Vagina (tissue), 2 donors: ENCODE data around the gene TRANK1. TPM values are rescaled to one million over a fixed set of nuclear protein-coding genes. Genes with fewer than 3 reads are reported as not detected.

Source experiments
- DNase-seq, 2 donors: peaks; one replicate each; pipeline ENCODE4 v3.0.0-alpha.2; 2017; ENCODE audit errors: extremely low spot score in 2 of 2
- H3K27ac ChIP-seq: fragments of 200-600 bp; sonication (generic); one replicate; pipeline ENCODE4 v1.5.1; 2019
- H3K27me3 ChIP-seq: fragments of 200-600 bp; sonication (generic); one replicate; pipeline ENCODE4 v1.5.1; 2019
- H3K36me3 ChIP-seq, 2 donors: fragments of 200-600 bp; sonication (generic); one replicate each; pipeline ENCODE4 v1.5.1; 2017 to 2019
- H3K4me1 ChIP-seq: fragments of 200-600 bp; sonication (generic); one replicate; pipeline ENCODE4 v1.5.1; 2019
- H3K4me3 ChIP-seq, 2 donors: fragments of 200-600 bp; sonication (generic); 1 replicate in 1 of 2; 2 replicates in 1 of 2; pipeline ENCODE4 v1.5.1; 2016 to 2019
- H3K9me3 ChIP-seq: fragments of 200-600 bp; sonication (generic); one replicate; pipeline ENCODE4 v1.5.1; 2019
- POLR2A ChIP-seq, 2 donors: fragments of 450-650 bp; IDR thresholded peaks; one replicate each; pipeline ENCODE4 v1.6.1; 2017; ENCODE audit warnings: antibody characterized with exemption in 2 of 2, mild to moderate bottlenecking in 2 of 2, moderate library complexity in 2 of 2
- POLR2AphosphoS5 ChIP-seq, 2 donors: sonication (generic); formaldehyde crosslinking; IDR thresholded peaks; one replicate each; pipeline ENCODE4 v1.9.0; 2017; ENCODE audit warnings: antibody characterized with exemption in 2 of 2, mild to moderate bottlenecking in 2 of 2, low read depth in 1 of 2; ENCODE audit not compliant: insufficient read depth in 1 of 2
- intact Hi-C: fragments of 100-400 bp; cut with DNase I; formaldehyde crosslinking; loops from one replicate; pipeline ENCODE4 v1.15.1; 2023
- total RNA-seq: library from RNA; depleted of rRNA; stranded (reverse); fragments of >200 nt; gene quantifications from one replicate; pipeline ENCODE4 v1.2.3, GENCODE V29; 2016
- TF ChIP-seq, protein P1 (sequence below), 3 experiments: fragments of 450-650 bp in 2 of 3; fragments of 200-600 bp in 1 of 3; sonication (generic) in 1 of 3; IDR thresholded peaks; one replicate each; pipeline ENCODE4 v1.5.1; 2017 to 2019; ENCODE audit warnings: antibody characterized with exemption in 3 of 3, mild to moderate bottlenecking in 2 of 3, moderate library complexity in 2 of 3

TRANK1 gene
- total RNA-seq, 1 donor from 2014 or later, result 17.7 TPM

- TF ChIP-seq POLR2A (IDR thresholded peaks at IDR 0.05) (no peak), POLR2AphosphoS5 (IDR thresholded peaks at IDR 0.05; ENCODE audit: insufficient read depth in 1 of 2, low read depth in 1 of 2) (no peak)
- TF ChIP-seq, protein P1, sequence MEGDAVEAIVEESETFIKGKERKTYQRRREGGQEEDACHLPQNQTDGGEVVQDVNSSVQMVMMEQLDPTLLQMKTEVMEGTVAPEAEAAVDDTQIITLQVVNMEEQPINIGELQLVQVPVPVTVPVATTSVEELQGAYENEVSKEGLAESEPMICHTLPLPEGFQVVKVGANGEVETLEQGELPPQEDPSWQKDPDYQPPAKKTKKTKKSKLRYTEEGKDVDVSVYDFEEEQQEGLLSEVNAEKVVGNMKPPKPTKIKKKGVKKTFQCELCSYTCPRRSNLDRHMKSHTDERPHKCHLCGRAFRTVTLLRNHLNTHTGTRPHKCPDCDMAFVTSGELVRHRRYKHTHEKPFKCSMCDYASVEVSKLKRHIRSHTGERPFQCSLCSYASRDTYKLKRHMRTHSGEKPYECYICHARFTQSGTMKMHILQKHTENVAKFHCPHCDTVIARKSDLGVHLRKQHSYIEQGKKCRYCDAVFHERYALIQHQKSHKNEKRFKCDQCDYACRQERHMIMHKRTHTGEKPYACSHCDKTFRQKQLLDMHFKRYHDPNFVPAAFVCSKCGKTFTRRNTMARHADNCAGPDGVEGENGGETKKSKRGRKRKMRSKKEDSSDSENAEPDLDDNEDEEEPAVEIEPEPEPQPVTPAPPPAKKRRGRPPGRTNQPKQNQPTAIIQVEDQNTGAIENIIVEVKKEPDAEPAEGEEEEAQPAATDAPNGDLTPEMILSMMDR (IDR thresholded peaks at IDR 0.05), result no peak
- intact Hi-C loops, result no loop called here
- Histone ChIP-seq H3K9me3 (no peaks in the 10 kb centered on the region), H3K4me1 (no peaks in the 10 kb centered on the region), H3K27ac (no peak overlapping the region), H3K27me3 (no peaks in the 10 kb centered on the region), H3K36me3 (peaks cover 0 to 16% of the 10 kb centered on the region in 2 donors), H3K4me3 (no peak overlapping the region)
- DNase-seq, result no peak
These were observed 44.1 kb downstream of the TRANK1 start for GRCh38 chr3:36900474-36901443.

DNA sequence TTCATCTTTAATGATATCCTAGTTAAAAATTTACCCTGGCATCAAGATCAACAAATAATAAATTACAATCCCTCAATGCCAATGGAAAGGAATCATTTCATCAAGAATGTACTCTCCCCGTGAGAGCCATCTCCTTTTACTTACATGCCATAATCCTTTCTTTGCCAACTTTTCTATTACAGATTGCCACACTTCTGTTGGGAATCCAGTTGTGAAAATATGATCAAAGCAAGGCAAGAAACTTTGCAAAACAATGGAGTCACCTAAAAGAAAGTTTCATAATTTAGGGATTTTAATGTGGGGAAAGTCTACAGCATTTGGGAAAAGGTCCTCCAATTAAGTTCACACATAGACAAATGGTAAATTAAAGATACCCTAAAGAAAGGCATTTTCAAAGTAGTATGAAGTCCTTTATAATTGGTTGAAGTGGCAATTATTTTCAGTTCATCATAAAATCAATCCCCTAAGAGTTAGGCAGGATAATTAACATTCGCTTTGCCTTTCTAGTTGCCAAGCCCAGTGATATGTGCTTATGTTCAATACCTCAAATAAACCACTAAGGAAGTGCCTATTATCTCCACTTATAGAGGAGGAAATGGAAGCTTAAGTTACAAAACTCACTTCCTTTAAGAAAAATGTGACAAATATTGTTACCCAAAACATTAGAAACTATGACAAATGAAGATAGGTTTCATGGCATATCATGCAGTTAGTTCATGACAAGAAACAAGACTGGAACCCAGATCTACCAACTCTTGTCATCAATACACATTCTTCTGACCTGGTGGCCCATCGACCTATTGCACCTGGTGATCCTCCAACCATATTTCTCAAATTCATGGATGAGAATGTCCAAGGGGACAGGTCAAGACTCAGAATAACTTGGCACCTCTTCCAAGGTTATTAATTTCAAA, 49.1 kb downstream of the TRANK1 start:
- H3K4me1 ChIP-seq, result peaks cover 12% of the 10 kb centered on the region
- H3K36me3 ChIP-seq, result peaks cover 0 to 18% of the 10 kb centered on the region in 2 donors
- no peaks in the 10 kb centered on the region for H3K9me3 ChIP-seq
- DNase-seq, result no peak
- H3K27me3 ChIP-seq, result no peaks in the 10 kb centered on the region
- H3K4me3 ChIP-seq, result no peak overlapping the region
- TF ChIP-seq POLR2A (IDR thresholded peaks at IDR 0.05), result no peak
- TF ChIP-seq, protein P1 (IDR thresholded peaks at IDR 0.05), result no peak
- no peak for TF ChIP-seq POLR2AphosphoS5 (IDR thresholded peaks at IDR 0.05; ENCODE audit: insufficient read depth in 1 of 2, low read depth in 1 of 2)
- H3K27ac ChIP-seq, result no peak overlapping the region
- intact Hi-C loops, result no loop called here

DNA sequence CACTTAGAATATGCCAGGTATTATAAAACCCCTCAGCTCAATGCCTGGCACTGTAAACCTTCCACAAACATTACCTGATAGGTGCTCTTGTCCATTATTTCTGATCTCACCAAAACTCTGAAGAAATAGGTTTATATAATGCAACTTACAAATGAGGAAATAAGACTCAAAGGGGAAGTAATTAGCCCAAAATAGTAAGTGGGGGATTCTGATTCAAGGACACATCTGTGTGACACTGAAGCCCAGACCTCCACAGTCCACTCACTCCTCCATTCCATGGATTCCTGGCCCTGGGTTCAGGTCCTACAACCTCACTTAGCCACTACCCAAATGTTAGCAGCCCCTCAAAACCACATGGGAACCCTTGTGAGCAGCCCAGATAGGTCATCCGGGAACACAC, 49.9 kb downstream of the TRANK1 start:
- no peak for DNase-seq
- no peaks in the 10 kb centered on the region for H3K27me3 ChIP-seq
- no peak overlapping the region for H3K4me3 ChIP-seq
- TF ChIP-seq POLR2A (IDR thresholded peaks at IDR 0.05) (no peak), POLR2AphosphoS5 (IDR thresholded peaks at IDR 0.05; ENCODE audit: insufficient read depth in 1 of 2, low read depth in 1 of 2) (no peak)
- TF ChIP-seq, protein P1 (IDR thresholded peaks at IDR 0.05), result no peak
- peaks cover 0 to 27% of the 10 kb centered on the region in 2 donors for H3K36me3 ChIP-seq
- intact Hi-C loops, result no loop called here
- no peak overlapping the region for H3K27ac ChIP-seq
- H3K9me3 ChIP-seq, result no peaks in the 10 kb centered on the region
- peaks cover 12% of the 10 kb centered on the region for H3K4me1 ChIP-seq

DNA sequence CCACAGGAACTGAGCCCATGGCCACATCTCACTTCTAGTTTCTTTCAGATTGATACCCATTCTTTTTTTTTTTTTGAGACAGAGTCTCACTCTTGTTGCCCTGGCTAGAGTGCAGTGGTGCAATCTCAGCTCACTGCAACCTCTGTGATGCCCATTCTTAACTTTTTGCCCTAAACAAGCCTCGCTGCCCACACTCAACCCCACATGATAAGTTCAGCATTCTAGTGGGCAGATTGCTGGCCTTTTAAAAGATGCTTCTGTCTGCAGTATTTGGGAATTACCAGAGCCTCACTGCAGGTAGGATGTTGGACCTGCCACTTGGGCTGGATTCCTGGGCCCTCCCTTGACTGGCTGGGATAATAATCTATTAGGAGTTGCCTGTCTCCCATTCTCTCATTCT, 51.0 kb downstream of the TRANK1 start:
- intact Hi-C loops, result no loop called here
- no peak for TF ChIP-seq POLR2AphosphoS5 (IDR thresholded peaks at IDR 0.05; ENCODE audit: insufficient read depth in 1 of 2, low read depth in 1 of 2)
- TF ChIP-seq, protein P1 (IDR thresholded peaks at IDR 0.05), result no peak
- TF ChIP-seq POLR2A (IDR thresholded peaks at IDR 0.05), result no peak
- peaks cover 0 to 28% of the 10 kb centered on the region in 2 donors for H3K36me3 ChIP-seq
- DNase-seq, result no peak
- no peaks in the 10 kb centered on the region for H3K27me3 ChIP-seq
- no peaks in the 10 kb centered on the region for H3K9me3 ChIP-seq
- peaks cover 12% of the 10 kb centered on the region for H3K4me1 ChIP-seq
- H3K27ac ChIP-seq, result no peak overlapping the region
- H3K4me3 ChIP-seq, result no peak overlapping the region
